Fibroblast of the conjunctiva (primary cell): Measurements from ENCODE around the gene WTIP.
"Not testable (repeated sequence)": the region's sequence is repeated elsewhere in the genome, so short reads cannot be mapped to it uniquely, and the experiment has no call there.

Experiments
- DNase-seq: peaks from one replicate; pipeline ENCODE4 v3.0.0-alpha.2; 2010; ENCODE audit warnings: low read depth

WTIP gene

DNA sequence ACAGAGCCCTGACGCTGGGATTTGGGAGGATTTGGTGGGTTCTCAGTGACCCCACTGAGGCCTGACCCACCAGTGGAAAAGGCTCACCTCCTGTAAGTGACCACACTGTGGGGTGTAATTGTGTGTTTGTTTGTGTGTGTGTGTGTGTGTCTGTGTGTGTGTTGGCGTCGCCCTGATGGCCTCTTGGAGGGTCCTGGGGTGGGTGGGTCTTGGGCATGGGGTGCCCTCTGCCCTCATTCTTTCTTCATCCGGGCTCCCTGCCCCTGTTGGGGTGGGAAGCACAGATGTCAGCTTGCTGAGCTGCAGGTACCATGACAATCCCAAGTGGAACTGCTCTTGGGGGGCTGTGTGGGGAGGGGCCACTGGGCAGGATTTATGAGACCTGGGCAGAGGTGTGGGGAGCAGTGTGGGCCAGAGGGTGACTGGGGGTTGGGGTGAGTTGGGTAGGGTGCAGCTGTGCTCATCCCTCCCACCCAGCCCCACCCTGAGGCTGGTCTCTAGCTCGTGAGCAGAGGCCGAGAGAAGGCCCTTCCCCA lies 22.8 kb downstream of the WTIP start:
- DNase-seq: no peak

DNA sequence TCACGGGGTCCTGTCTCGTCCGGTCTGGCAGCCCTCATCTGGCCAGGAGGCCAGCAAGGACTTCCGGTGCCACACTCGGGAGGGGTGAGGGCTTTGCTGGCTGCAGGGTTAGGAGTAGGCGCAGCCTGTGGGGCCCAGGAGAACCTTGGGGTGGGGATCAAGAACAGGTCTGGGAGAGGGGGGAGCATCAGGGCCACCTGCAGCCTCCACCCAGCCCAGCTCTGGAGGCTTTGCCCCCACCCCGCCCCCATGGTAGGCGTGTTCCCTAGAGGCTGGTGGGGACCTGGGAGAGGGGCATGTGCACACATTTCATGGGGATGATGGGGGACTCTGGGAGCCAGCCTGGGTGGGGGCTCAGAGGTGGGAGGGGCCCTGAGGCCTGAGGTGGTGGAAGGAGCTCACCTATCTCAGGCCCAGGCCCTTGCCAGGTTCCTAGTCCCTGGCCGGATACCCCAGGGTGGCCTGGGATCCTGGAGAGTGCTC lies 23.3 kb downstream of the WTIP start:
- DNase-seq: no peak

DNA sequence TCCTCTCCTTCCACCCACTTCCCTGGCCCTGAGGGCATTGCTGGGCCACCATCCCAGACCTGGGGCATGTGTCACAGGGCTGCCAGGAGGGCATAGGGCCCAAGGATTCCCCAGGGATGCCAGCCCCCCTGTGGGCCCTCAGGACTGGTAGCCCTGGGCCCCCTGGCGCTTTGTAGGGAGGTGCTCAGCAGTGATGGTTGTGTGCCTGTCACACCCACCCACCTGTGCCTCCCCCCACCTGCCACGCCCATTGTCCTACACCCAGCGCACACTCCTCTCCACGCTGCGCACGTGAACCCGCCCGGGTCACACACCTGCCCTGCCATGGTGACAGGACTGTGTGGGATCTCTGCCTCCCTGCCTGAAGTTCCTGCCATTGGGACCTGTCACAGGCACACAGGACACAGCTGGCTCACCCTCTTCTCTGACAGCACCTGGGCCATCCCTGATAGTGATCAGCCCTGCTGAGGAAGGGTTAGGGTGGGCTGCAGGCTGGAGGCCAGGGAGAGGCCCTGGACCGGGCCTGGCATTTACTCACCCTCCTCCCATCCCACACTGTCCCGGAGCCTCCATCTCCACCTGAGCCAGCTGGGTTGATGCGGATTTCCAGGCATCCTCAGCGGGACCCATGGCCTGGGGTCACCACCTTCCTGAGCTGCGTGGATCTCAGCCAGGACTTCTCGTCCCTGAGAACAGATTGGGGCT lies 23.9 kb downstream of the WTIP start:
- no peak for DNase-seq

DNA sequence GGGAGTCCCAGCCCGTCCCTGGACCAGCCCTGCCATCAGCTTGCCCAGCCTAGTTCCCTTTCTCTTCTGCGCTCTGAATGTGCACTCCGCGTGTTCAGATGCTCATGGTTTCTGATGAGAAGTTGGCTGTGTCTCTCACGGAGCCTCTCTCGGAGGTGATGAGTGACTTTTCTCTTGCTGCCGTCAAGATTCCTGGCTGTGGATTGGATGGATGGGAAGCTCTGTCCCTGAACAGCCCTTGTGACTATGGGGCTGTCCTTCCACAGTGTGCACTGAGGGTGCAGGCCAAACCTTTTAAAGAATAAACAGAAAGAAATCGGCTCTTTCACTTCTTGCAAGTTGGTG lies 24.4 kb downstream of the WTIP start:
- no peak for DNase-seq

DNA sequence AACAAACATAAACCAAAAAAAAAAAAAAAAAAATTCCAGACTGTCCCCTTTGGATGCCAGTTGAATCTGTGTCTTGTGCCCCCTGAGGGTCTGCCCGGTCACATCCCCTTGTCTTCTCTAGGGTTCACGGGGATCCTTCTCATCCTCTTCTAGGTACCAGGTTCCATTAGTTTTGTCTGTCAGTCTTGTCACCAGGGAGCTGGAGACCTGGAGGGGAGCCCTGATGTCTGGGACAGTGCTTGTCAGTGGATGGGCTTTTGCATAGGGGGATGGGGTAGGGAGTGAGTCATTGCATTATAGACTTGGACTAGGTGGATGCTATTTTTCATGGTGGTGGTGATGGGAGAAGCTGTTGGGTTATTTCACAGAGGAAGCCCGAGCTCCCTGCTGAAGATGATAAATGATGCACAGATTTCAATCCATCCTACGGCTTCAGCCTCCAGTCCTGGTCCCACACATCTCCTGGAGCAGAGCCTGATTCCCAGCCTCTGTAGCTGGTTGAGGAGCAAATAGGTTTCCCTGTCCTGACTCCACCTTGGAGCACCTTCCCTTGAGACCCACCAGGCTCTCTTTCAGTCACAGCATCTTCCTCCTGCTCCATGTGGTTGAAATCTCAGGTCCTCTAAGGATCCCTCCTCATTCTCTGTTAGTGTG lies 26.0 kb downstream of the WTIP start:
- DNase-seq: no peak

DNA sequence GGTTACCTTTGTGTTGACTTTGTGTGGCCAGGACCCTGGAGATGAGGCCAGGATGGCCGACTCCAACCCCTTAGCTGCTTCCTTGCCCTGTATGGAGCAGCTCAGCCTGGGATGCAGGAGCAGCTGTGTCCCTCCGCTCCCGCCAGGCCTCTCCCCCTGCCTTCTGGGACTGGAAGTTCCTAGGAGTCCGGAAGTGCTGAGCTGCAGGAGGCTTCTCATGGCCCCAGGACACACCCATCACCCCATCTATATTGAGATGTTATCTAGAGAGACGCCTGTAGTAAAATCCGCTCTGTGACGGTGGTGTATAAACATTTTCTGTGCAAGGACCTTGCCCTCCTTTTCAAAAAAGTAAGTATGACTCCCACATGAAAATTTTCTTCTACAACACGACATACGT lies 27.0 kb downstream of the WTIP start:
- no peak for DNase-seq

DNA sequence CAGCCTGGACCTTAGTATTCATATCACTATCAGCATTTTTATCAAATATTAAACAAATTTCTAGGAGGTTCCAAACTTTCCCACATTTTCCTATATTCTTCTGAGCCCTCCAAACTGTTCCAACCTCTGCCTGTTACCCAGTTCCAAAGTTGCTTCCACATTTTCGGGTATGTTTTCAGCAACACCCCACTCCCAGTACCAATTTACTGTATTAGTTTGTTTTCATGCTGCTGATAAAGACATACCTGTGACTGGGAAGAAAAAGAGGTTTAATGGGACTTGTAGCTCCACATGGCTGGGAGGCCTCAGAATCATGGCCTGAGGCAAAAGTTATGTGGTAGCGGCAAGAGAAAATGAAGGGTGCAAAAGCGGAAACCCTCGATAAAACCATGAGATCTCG lies 29.3 kb downstream of the WTIP start:
- DNase-seq: not testable (repeated sequence)

DNA sequence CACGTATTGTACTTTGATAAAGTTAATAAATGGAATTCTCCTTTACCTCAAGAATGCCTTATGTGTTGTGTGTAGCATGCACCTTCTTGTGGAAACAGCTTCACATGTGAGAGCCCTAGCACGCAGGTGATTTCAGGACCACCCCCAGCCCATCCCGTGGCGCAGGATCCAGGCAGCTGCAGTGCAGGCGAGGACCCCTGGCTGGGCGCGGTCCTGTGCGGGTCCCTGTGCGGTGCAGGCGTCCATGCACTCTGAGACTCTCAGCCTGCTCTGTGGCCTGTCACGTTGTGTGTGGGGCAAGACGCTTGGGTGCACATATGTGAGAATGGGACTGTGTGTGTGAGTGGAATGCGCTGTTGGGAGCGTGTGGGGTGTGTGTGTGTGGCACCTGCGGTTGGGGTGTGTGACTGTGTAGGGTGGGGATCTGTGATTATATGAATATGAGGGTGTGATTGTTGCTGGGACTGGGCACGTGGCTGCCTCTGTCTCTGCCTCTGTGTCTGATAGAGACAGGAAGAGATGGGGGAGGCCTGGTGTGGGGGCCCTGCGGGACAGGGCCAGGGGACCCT lies 30.8 kb downstream of the WTIP start:
- DNase-seq: no peak

DNA sequence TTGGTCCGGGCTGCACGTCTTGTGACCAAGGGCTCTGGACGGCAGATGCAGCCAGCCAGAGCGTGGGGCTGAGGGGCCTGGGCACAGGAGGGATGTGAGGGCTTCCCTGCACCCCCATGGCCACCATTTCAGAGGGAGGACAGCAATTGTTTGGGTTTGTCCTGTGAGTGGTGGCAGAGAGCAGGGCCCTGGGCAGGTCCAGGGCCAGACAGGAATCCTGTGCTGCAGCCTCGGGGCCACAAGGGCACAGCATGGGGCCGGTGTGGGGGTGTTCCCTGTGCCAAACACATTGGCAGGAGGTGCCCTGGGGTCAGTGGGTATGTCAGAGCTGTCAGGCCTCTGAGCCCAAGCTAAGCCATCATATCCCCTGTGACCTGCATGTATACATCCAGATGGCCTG lies 32.2 kb downstream of the WTIP start:
- no peak for DNase-seq

DNA sequence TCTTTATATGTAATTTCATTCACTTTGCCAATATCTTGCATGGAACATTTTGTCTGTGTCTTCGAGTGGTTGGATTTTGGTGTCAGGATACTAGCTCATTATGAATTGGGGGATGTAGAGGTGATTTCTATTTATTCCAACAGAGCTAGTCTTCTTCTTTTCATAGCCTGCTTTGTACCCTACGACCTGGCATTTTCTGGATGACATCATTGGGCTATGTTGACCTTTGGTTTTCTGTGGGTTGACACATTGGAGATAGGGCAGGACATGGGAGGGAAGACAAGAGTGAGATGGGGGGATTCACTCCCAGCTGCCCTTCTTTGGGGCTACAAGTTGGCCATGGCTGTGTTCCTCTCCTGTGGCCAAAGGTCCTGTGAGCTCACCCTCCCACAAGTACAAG lies 38.0 kb downstream of the WTIP start:
- no peak for DNase-seq

DNA sequence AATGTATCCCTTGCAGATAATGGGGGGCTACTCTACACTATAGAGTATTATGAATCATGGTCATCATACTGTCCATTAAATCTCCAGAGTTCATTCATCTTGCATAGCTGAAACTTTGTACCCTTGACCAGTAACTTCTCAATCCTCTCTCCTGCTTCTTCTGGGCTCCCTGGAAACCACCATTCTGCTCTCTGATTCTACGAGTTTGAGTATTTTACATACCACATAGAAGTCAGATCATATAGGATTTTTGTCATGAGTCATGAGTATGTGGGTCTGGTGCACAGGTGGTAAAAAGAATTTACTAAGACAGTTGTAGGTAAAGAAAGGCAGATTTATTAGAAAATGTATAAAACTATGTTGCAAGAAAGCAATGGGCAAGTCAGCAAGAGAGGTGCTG lies 41.9 kb downstream of the WTIP start:
- DNase-seq: no peak

DNA sequence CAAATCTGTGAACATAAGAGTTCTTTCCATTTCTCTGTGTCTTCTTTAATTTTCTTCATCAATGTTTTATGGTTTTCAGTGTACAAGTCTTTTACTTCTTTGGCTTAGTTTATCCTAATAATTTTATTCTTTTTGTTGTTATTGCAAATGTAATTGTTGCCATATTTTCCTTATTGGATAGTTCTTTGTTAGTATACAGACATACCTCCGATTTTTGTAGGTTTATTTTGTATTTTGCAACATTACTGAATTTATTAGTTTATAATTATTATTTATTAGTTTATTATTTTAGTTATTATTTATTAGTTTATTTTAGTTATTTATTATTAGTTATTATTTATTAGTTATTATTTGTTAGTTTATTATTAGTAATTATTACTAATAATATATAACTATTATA lies 43.4 kb downstream of the WTIP start:
- DNase-seq: no peak

DNA sequence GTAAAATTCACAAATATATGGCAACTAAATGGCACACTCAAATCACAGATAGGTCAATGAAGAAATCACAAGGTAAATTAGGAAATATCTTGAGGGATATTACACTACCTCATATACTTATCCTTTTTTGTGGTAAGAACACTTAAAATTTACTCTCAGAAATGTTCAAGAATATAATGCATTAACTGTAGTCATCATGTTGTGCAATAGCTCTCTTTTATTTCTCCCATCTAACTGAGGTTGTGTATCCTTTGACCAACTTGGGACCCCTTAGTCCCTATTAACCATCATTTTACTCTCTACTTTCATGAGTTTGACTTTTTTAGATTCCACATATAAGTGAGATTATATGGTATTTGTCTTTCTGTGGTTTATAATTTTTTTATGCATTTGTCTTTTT lies 52.6 kb downstream of the WTIP start:
- DNase-seq: no peak

DNA sequence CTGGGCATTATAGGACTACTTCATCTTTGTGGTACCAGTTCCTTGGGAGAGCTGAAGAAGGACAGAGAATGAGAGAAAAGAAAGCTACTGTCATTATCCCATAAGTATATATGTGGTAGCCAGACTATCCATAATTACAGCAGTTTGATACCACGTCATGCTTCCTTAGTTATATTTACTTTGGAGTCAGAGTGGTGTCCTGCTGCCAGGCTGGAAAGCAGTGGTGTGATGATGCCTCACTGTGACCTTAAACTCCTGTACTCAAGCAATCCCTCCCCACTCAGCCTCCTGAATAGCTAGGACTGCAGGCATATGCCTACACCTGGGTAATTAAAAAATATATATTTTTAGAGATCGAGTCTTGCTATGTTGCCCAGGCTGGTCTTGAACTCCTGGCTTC lies 57.8 kb downstream of the WTIP start:
- DNase-seq: no peak

DNA sequence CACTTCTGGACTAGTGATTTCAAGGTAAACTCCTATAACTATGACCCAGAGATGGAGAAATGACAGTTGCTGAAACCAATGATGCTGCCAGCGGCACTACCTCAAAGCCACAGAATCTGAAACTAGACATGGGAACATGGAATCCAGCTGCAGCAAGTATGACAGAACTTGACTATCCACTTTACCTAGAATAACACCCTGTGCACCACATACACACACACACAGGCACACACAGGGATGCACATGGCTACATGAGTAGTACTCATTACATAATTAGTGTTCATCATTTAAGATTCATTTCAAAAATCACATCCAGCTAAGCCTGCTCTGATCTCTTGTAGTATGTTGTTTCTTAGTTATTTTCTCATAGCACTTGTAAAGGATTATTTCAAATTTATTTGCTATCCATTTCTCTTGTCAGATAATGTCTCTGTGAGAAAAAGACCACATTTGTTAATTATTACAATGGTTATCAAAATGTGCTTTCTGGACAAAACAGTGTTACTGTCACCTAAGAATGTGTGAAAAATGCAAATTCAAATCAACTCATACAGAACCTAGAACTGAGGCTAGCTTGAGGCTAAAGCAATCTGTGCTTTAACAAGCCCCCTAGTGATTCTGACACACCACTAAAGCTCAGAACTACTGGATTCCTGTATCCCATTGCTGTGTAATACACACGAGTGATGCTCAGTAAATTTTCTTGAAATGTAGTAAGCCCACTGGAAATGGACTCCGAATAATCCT lies 59.4 kb downstream of the WTIP start:
- no peak for DNase-seq

DNA sequence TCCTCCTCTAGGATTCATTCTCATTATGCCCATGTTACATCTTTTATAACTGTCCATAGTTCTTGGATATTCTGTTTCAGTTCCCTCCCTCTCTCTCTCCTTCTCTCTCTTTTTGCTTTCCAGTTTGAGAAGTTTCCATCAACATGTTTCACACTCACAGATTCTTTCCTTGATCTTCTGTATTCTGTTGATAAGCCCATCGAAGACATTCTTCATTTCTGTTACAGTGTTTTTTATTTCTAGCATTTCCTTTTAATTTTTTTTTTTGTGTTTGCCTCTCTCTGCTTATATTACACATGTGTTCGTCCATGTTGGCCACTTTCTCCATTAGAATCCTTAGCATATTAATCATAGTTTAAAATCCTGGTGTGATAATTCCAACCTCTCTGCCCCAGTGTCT lies 68.3 kb downstream of the WTIP start:
- no peak for DNase-seq

DNA sequence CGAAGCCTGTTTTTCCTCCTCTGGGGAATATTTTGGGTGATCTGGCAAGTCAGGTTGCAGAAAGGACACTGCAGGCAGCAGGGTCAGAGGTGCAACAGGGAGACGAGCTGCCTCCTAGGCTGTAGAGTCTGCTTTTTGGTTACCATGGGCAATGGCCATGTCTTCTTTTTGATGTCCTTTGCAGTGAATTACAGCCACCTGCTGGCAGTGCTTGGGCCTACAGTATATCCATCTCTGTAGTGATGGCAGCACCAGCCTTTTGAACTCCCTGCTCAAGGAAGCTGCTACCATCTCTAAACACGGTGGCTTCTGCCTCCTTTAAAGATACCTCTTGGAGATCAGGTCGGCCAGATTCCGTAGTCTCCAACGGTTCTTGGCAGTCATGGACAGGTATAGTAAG lies 73.9 kb downstream of the WTIP start:
- no peak for DNase-seq

DNA sequence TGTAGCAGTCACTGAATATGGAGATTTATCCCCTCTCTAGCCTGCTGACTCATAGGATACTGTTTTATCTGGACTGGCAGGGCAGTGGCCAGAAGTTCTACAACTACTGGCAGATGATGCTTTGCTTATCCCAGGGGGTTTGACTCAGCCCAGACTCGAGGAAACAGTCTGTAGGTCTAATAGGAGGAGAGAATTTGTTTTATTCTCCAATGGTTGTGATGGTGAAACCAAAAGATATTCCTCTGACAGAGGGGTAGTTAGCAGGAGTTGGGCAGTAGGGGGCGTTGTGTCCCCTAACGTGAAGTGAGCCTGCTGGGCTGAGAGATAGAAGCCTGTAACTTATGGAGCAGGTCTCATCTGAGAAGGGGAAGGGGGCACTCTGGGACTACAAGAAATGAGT lies 74.9 kb downstream of the WTIP start:
- DNase-seq: peak; percentile 16

DNA sequence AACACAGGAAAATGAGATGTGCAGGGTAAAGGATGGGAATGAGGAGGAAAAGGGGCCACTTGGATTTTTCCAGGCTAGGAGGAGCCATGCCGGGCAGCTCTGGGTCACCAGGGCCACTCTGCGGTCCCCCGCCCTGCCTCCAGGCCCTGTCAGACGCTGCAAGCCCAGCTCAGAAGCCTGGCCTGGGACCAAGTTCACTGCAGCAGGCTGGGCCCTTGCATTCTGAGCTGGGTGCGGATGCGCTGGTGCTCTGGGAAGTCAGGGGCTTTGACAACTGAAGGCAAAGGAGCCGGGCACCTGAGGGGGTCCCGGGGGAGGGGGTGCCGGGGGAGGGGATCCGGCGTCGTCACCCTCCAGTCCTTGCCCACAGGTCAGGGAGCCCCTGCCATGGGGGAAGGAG lies 77.5 kb downstream of the WTIP start:
- DNase-seq: no peak

DNA sequence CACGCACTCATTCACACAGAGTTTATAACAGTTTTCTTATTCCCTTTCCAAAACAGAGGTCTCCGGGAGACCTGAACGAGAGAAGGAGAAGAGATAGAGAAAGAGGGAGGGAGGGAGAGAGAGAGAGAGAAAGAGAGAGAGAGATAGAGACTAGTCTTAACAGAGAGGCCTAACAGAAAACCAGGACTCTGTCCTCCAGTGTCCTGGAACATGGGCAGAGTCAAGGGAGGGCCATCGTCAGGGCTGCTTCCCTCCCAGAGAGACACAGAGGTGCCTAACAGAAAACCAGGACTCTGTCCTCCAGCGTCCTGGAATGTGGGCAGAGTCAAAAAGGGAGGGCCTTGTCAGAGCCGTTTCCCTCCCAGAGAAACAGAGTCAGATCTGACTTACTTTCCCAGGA lies 78.7 kb downstream of the WTIP start:
- DNase-seq: no peak
